K562 (cell line): ENCODE results near the gene GPR153. TPM values are rescaled to one million over a fixed set of nuclear protein-coding genes. Genes with fewer than 3 reads are reported as not detected.

Experiments used
- ATAC-seq: fragments of 200-7000 bp; cut with Tn5 transposase; 3 replicates; pipeline ENCODE4 v1.9.1; 2020; ENCODE audit warnings: moderate library complexity
- BruUV-seq: library from RNA; stranded (reverse); fragments of 400-500 nt; replicated peaks from 2 replicates; lab custom pipeline; 2021; lab: Mats Ljungman, UMichigan
- CTCF ChIA-PET: fragments of 300-600 bp; formaldehyde crosslinking; extraction: SDS; loops from one replicate; lab custom pipeline; 2021; ENCODE audit warnings: low intra/inter-chr PET ratio; lab: Yijun Ruan, JAX
- POLR2A ChIA-PET: fragments of 300-600, 350-650 bp; sonication (Branson Sonifier 250); formaldehyde crosslinking; extraction: SDS; loops from one replicate; lab custom pipeline; 2021; ENCODE audit warnings: antibody characterized with exemption, inconsistent platforms; lab: Yijun Ruan, JAX
- DNase-seq, 4 experiments: peaks; one replicate each; pipeline versions ENCODE4 v3.0.0 to v3.0.0-alpha.2; 2011 to 2018; ENCODE audit warnings: low spot score in 3 of 4, mixed read lengths in 3 of 4; ENCODE audit errors: extremely low read depth in 1 of 4
- FAIRE-seq: peaks from 2 replicates; lab custom pipeline; 2011; peaks lifted over from hg19 to GRCh38; lab: Jason Lieb, UNC
- H2AFZ ChIP-seq: 2 replicates; pipeline ENCODE4 v1.6.0; 2011; ENCODE audit warnings: low read depth, low read length, control low read depth, inconsistent platforms
- H3K27ac ChIP-seq: fragments of 200-600 bp; 3 replicates; pipeline ENCODE4 v1.8.0; 2011; ENCODE audit warnings: low read depth, mild to moderate bottlenecking, control low read depth, inconsistent platforms, low read length, moderate library complexity, mixed read lengths; ENCODE audit errors: extremely low read depth
- H3K27me3 ChIP-seq, 2 experiments: fragments of 300-600 bp in 1 of 2; 2 replicates in 1 of 2; 3 replicates in 1 of 2; pipeline versions ENCODE4 v1.6.0 to v1.8.0; 2011; ENCODE audit warnings: inconsistent platforms in 2 of 2, low read length in 2 of 2, mild to moderate bottlenecking in 1 of 2, mixed read lengths in 1 of 2, moderate library complexity in 1 of 2; ENCODE audit not compliant: control insufficient read depth in 2 of 2, insufficient read depth in 2 of 2
- H3K36me3 ChIP-seq: fragments of 300-600 bp; 3 replicates; pipeline ENCODE4 v1.8.0; 2011; ENCODE audit warnings: mild to moderate bottlenecking, low read length, inconsistent platforms; ENCODE audit not compliant: control insufficient read depth, insufficient read depth
- H3K4me1 ChIP-seq, 2 experiments: fragments of 200-600 bp in 1 of 2; replicated peaks in 1 of 2; 2 replicates in 1 of 2; 3 replicates in 1 of 2; pipeline versions ENCODE4 v1.5.1 to v1.8.0; 2011; ENCODE audit warnings: inconsistent platforms in 2 of 2, low read length in 2 of 2, mild to moderate bottlenecking in 1 of 2, mixed read lengths in 1 of 2, moderate library complexity in 1 of 2; ENCODE audit not compliant: control insufficient read depth in 2 of 2, insufficient read depth in 2 of 2
- H3K4me2 ChIP-seq: 2 replicates; pipeline ENCODE4 v1.6.1; 2011; ENCODE audit warnings: low read length, control low read depth, inconsistent platforms, mixed read lengths; ENCODE audit not compliant: insufficient read depth
- H3K4me3 ChIP-seq: fragments of 200-600 bp; sonication (generic), shearing (Covaris generic); 2 replicates; pipeline ENCODE4 v1.5.1; 2016; ENCODE audit warnings: control low read depth, inconsistent platforms
- H3K79me2 ChIP-seq: fragments of 200-600 bp; 3 replicates; pipeline ENCODE4 v1.8.0; 2011; ENCODE audit warnings: low read length, inconsistent platforms; ENCODE audit not compliant: control insufficient read depth, insufficient read depth
- H3K9ac ChIP-seq, 2 experiments: 2 replicates each; pipeline versions ENCODE4 v1.6.0 to v1.6.1; 2011; ENCODE audit warnings: low read depth in 2 of 2, low read length in 2 of 2, control low read depth in 1 of 2, inconsistent platforms in 1 of 2, mild to moderate bottlenecking in 1 of 2, mixed read lengths in 1 of 2; ENCODE audit not compliant: insufficient read depth in 1 of 2
- H3K9me1 ChIP-seq: one replicate; pipeline ENCODE4 v1.6.0; 2011; ENCODE audit warnings: inconsistent platforms, mild to moderate bottlenecking, low read length, moderate library complexity; ENCODE audit not compliant: control insufficient read depth, insufficient read depth
- H3K9me3 ChIP-seq: replicated peaks from 2 replicates; pipeline ENCODE4 v1.5.1; 2011; ENCODE audit warnings: low read depth, low read length, inconsistent platforms; ENCODE audit not compliant: control insufficient read depth, insufficient read depth
- H4K20me1 ChIP-seq: replicated peaks from 2 replicates; pipeline ENCODE4 v1.6.1; 2011; ENCODE audit warnings: low read length, inconsistent platforms, mixed read lengths; ENCODE audit not compliant: control insufficient read depth, insufficient read depth
- ARID1B ChIP-seq: fragments of 450-650 bp; IDR thresholded peaks from 2 replicates; pipeline ENCODE4 v1.6.1; 2016; ENCODE audit warnings: antibody characterized with exemption, mild to moderate bottlenecking, inconsistent platforms
- BCOR ChIP-seq: fragments of 450-650 bp; IDR thresholded peaks from 2 replicates; pipeline ENCODE4 v1.6.1; 2016
- CAMTA2 ChIP-seq: fragments of 250-450 bp; sonication (Bioruptor Pico); conservative IDR thresholded peaks from 2 replicates; pipeline ENCODE4 v1.5.1; 2022
- CHCHD3 ChIP-seq: fragments of 250-450 bp; sonication (Bioruptor Pico); IDR thresholded peaks from 2 replicates; pipeline ENCODE4 v2.1.2; 2022; ENCODE audit warnings: mild to moderate bottlenecking
- CREBBP ChIP-seq: IDR thresholded peaks from one replicate; pipeline ENCODE4 v1.6.1; 2012; ENCODE audit warnings: low read depth, mild to moderate bottlenecking, control low read depth, inconsistent platforms, low read length
- FOXA1 ChIP-seq: fragments of 450-650 bp; IDR thresholded peaks from 2 replicates; pipeline ENCODE4 v1.6.1; 2016; ENCODE audit warnings: mild to moderate bottlenecking, borderline replicate concordance
- LEF1 ChIP-seq: fragments of 450-650 bp; IDR thresholded peaks from 2 replicates; pipeline ENCODE4 v1.6.1; 2016; ENCODE audit warnings: mild to moderate bottlenecking
- MTA3 ChIP-seq: fragments of 450-650 bp; formaldehyde crosslinking; IDR thresholded peaks from 2 replicates; pipeline ENCODE4 v1.6.1; 2017; ENCODE audit warnings: mild to moderate bottlenecking, borderline replicate concordance
- MTF1 ChIP-seq: fragments of 250-450 bp; sonication (Bioruptor Pico); IDR thresholded peaks from 2 replicates; pipeline ENCODE4 v1.9.0; 2021; ENCODE audit warnings: moderate library complexity, mild to moderate bottlenecking, inconsistent platforms, borderline replicate concordance
- MYBL2 ChIP-seq, 2 experiments: fragments of 450-650 bp in 1 of 2; sonication (generic) in 1 of 2; formaldehyde crosslinking in 1 of 2; IDR thresholded peaks; 2 replicates each; pipeline versions ENCODE4 v1.6.1 to v1.8.1; 2017 to 2022; ENCODE audit warnings: borderline replicate concordance in 1 of 2, inconsistent platforms in 1 of 2, low read depth in 1 of 2, mild to moderate bottlenecking in 1 of 2, missing genetic modification reagents in 1 of 2, moderate library complexity in 1 of 2
- NR4A1 ChIP-seq, 2 experiments: fragments of 250-450 bp in 1 of 2; fragments of 450-650 bp in 1 of 2; sonication (Bioruptor Pico) in 1 of 2; IDR thresholded peaks; 2 replicates each; pipeline versions ENCODE4 v1.4.0 to v1.6.1; 2016 to 2020; ENCODE audit warnings: mild to moderate bottlenecking in 2 of 2, missing compliant biosample characterization in 1 of 2, missing genetic modification characterization in 1 of 2, moderate library complexity in 1 of 2
- POLR2G ChIP-seq: fragments of 200-400 bp; formaldehyde crosslinking; IDR thresholded peaks from 2 replicates; pipeline ENCODE4 v1.6.1; 2017; ENCODE audit warnings: low read depth, mild to moderate bottlenecking, antibody characterized with exemption, low read length, moderate library complexity
- PTRF ChIP-seq: fragments of 450-650 bp; IDR thresholded peaks from 2 replicates; pipeline ENCODE4 v1.6.1; 2016; ENCODE audit warnings: mild to moderate bottlenecking, missing genetic modification characterization, missing compliant biosample characterization
- TRIM24 ChIP-seq, 2 experiments: fragments of 450-650 bp; IDR thresholded peaks; 2 replicates each; pipeline ENCODE4 v1.6.1; 2016
- ZNF644 ChIP-seq: fragments of 200-800 bp; sonication (Bioruptor generic); IDR thresholded peaks from 2 replicates; pipeline ENCODE4 v1.6.1; 2016; ENCODE audit warnings: low read depth, missing genetic modification characterization, missing compliant biosample characterization
- ZNF717 ChIP-seq: fragments of 250-450 bp; sonication (Bioruptor Pico); IDR thresholded peaks from 2 replicates; pipeline ENCODE4 v1.5.0; 2021
- WGBS: fragments of 100-300 bp; shearing (Covaris generic); methylation state at CpG from one replicate; pipeline ENCODE4 v1.1.6; 2016; ENCODE audit warnings: low coverage, mixed read lengths; ENCODE audit not compliant: insufficient coverage; ENCODE audit errors: missing lambda C conversion rate; 5-methylcytosine and 5-hydroxymethylcytosine counted together
- in situ Hi-C: fragments of 300-500 bp; cut with MboI; formaldehyde crosslinking; loops from 4 replicates; pipeline ENCODE4 v1.15.0; 2018; ENCODE audit warnings: inconsistent platforms, mixed read lengths
- intact Hi-C: fragments of 100-400 bp; cut with micrococcal nuclease; formaldehyde crosslinking; loops from 2 replicates; pipeline ENCODE4 v1.14.2; 2022
- polyA plus RNA-seq, 8 experiments: library from polyadenylated mRNA; depleted of rRNA in 4 of 8; stranded (reverse) in 5 of 8; unstranded in 3 of 8; fragments of >200 nt; fragmentation: Nextera tagmentation in 2 of 8; fragmentation: Illumina TruSeq in 1 of 8; extraction: Ambion mirVana in 2 of 8; extraction: Trizol in 1 of 8; gene quantifications; 2 replicates each; pipeline versions ENCODE4 v1.2.1 to v1.2.3, GENCODE V29; 2011 to 2014; ENCODE audit warnings: inconsistent platforms in 1 of 8, missing spikeins in 1 of 8
- total RNA-seq, 7 experiments: library from RNA; depleted of rRNA in 6 of 7; stranded (reverse); fragments of >200 nt in 6 of 7; fragmentation: Illumina TruSeq in 2 of 7; extraction: Trizol in 2 of 7; gene quantifications; 2 replicates each; pipeline versions ENCODE4 v1.2.1 to v1.2.3, GENCODE V29; 2011 to 2021; ENCODE audit warnings: low replicate concordance in 1 of 7
- TF ChIP-seq, protein P1 (sequence below): sonication (generic); formaldehyde crosslinking; IDR thresholded peaks from 2 replicates; pipeline ENCODE4 v1.8.0; 2022; ENCODE audit warnings: mild to moderate bottlenecking, missing genetic modification reagents
- TF ChIP-seq, protein P2 (sequence below): sonication (generic); formaldehyde crosslinking; IDR thresholded peaks from 2 replicates; pipeline ENCODE4 v1.8.1; 2023; ENCODE audit warnings: mild to moderate bottlenecking, missing genetic modification reagents

Gene GPR153
- total and polyA plus RNA-seq, 9 of the 15 experiments (the other 6 are each of a cell fraction or from before 2014, with no cell fraction given), result 0.01 to 1.5 (median 0.51) TPM

DNA sequence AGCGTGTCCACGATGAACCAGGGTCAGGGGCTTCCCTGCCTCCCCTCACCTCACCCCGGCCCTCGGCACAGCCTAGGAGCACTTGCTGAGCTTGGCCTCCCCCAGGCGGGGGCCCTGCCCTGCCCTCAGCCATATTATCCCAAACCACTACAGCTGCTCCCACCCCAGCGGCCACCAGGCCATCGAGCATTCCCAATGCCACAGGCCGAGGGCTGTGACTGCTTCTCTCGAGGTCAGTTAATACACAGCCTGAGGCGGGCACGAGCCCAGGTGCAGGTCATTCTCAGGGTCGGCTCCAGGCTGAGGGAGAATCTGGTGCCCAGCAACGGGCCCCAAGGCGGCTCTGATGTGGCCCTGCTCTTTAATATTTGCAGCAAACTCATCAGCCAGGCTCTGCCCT, 8.4 kb upstream of the GPR153 start:
- ChIA-PET CTCF (interaction anchor here (0.9 to 1.8 kb wide), 2 partner anchors 74 to 135 kb away, joined by 3 to 20 read pairs; no protein-coding TSS in a partner anchor), POLR2A (no interaction called here)
- Histone ChIP-seq H3K27ac (no peak overlapping the region), H2AFZ (no peak overlapping the region), H4K20me1 (peaks cover 16% of the 10 kb centered on the region; the same call in 1 of the 2 replicates), H3K79me2 (no peaks in the 10 kb centered on the region), H3K9me1 (no peaks in the 10 kb centered on the region), H3K9me3 (no peaks in the 10 kb centered on the region), H3K4me3 (no peak overlapping the region), H3K9ac (no peak overlapping the region), H3K4me1 (peaks cover 0 to 70% of the 10 kb centered on the region in 2 experiments; a peak in 3 of 5 replicates), H3K27me3 (no peaks in the 10 kb centered on the region), H3K36me3 (no peaks in the 10 kb centered on the region; the same call in 2 of the 3 replicates), H3K4me2 (no peak overlapping the region)
- ATAC-seq (no peak), DNase-seq (no peak), FAIRE-seq (no peak)
- intact Hi-C loops, result no loop called here
- in situ Hi-C loops, result loop anchor here (25.0 kb wide), 1 partner anchor 943 kb away; no protein-coding TSS in a partner anchor
- TF ChIP-seq NR4A1 (CRISPR knock-in tag; IDR thresholded peaks at IDR 0.05), result no peak
- TF ChIP-seq NR4A1 (tag; IDR thresholded peaks at IDR 0.05), result no peak
- no peak for TF ChIP-seq MYBL2 (IDR thresholded peaks at IDR 0.05; ENCODE audit: low read depth)
- no peak for TF ChIP-seq MYBL2 (CRISPR knock-in tag; IDR thresholded peaks at IDR 0.05; ENCODE audit: borderline replicate concordance)
- TF ChIP-seq POLR2G, result no peak
- TF ChIP-seq LEF1, result no peak
- TF ChIP-seq CREBBP, result no peak
- TF ChIP-seq TRIM24 (IDR thresholded peaks at IDR 0.05), result no peak
- no peak for TF ChIP-seq CHCHD3
- TF ChIP-seq BCOR, result no peak
- TF ChIP-seq CAMTA2 (CRISPR knock-in tag), result no peak
- no peak for TF ChIP-seq ARID1B
- no peak for TF ChIP-seq ZNF644
- no peak for TF ChIP-seq FOXA1
- no peak for TF ChIP-seq MTA3
- TF ChIP-seq, protein P1, sequence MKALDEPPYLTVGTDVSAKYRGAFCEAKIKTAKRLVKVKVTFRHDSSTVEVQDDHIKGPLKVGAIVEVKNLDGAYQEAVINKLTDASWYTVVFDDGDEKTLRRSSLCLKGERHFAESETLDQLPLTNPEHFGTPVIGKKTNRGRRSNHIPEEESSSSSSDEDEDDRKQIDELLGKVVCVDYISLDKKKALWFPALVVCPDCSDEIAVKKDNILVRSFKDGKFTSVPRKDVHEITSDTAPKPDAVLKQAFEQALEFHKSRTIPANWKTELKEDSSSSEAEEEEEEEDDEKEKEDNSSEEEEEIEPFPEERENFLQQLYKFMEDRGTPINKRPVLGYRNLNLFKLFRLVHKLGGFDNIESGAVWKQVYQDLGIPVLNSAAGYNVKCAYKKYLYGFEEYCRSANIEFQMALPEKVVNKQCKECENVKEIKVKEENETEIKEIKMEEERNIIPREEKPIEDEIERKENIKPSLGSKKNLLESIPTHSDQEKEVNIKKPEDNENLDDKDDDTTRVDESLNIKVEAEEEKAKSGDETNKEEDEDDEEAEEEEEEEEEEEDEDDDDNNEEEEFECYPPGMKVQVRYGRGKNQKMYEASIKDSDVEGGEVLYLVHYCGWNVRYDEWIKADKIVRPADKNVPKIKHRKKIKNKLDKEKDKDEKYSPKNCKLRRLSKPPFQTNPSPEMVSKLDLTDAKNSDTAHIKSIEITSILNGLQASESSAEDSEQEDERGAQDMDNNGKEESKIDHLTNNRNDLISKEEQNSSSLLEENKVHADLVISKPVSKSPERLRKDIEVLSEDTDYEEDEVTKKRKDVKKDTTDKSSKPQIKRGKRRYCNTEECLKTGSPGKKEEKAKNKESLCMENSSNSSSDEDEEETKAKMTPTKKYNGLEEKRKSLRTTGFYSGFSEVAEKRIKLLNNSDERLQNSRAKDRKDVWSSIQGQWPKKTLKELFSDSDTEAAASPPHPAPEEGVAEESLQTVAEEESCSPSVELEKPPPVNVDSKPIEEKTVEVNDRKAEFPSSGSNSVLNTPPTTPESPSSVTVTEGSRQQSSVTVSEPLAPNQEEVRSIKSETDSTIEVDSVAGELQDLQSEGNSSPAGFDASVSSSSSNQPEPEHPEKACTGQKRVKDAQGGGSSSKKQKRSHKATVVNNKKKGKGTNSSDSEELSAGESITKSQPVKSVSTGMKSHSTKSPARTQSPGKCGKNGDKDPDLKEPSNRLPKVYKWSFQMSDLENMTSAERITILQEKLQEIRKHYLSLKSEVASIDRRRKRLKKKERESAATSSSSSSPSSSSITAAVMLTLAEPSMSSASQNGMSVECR (CRISPR knock-in tag), result no peak
- TF ChIP-seq ZNF717 (CRISPR knock-in tag), result no peak
- no peak for TF ChIP-seq MTF1
- TF ChIP-seq, protein P2, sequence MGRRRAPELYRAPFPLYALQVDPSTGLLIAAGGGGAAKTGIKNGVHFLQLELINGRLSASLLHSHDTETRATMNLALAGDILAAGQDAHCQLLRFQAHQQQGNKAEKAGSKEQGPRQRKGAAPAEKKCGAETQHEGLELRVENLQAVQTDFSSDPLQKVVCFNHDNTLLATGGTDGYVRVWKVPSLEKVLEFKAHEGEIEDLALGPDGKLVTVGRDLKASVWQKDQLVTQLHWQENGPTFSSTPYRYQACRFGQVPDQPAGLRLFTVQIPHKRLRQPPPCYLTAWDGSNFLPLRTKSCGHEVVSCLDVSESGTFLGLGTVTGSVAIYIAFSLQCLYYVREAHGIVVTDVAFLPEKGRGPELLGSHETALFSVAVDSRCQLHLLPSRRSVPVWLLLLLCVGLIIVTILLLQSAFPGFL (CRISPR knock-in tag), result no peak
- TF ChIP-seq PTRF (tag), result no peak
- WGBS, result 74% methylated on average over 14 of the region's 14 CpGs
- BruUV-seq, result no TSS peak
